Measurements from ENCODE around the gene CCDC141.
"Not testable (repeated sequence)": the region's sequence is repeated elsewhere in the genome, so short reads cannot be mapped to it uniquely, and the experiment has no call there.

DNA sequence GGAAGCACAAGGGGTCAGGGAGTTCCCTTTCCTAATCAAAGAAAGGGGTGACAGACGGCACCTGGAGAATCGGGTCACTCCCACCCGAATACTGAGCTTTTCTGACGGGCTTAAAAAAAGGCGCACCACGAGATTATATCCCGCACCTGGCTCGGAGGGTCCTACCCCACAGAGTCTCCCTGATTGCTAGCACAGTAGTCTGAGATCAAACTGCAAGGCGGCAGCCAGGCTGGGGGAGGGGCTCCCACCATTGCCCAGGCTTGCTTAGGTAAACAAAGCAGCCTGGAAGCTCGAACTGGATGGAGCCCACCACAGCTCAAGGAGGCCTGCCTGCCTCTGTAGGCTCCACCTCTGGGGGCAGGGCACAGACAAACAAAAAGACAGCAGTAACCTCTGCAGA is 67.3 kb downstream of the CCDC141 start:
- TF ChIP-seq POLR2A (IDR thresholded peaks at IDR 0.05; ENCODE audit: extremely low read depth, insufficient read length); MYC (IDR thresholded peaks at IDR 0.05; ENCODE audit: low read depth, low read length): not testable (repeated sequence)
- TF ChIP-seq, protein P1, sequence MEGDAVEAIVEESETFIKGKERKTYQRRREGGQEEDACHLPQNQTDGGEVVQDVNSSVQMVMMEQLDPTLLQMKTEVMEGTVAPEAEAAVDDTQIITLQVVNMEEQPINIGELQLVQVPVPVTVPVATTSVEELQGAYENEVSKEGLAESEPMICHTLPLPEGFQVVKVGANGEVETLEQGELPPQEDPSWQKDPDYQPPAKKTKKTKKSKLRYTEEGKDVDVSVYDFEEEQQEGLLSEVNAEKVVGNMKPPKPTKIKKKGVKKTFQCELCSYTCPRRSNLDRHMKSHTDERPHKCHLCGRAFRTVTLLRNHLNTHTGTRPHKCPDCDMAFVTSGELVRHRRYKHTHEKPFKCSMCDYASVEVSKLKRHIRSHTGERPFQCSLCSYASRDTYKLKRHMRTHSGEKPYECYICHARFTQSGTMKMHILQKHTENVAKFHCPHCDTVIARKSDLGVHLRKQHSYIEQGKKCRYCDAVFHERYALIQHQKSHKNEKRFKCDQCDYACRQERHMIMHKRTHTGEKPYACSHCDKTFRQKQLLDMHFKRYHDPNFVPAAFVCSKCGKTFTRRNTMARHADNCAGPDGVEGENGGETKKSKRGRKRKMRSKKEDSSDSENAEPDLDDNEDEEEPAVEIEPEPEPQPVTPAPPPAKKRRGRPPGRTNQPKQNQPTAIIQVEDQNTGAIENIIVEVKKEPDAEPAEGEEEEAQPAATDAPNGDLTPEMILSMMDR (IDR thresholded peaks at IDR 0.05; ENCODE audit: low read depth, low read length), result not testable (repeated sequence)
- TF ChIP-seq, protein P2, sequence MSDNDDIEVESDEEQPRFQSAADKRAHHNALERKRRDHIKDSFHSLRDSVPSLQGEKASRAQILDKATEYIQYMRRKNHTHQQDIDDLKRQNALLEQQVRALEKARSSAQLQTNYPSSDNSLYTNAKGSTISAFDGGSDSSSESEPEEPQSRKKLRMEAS (IDR thresholded peaks at IDR 0.05; ENCODE audit: low read depth, low read length), result not testable (repeated sequence)
